HFFc6 (cell line): ENCODE data around the gene SNX14. TPM values are rescaled to one million over a fixed set of nuclear protein-coding genes. Genes with fewer than 3 reads are reported as not detected.

ENCODE experiments used
- DNase-seq: peaks from one replicate; pipeline ENCODE4 v3.0.0-alpha.2; 2018
- H3K27ac Mint-ChIP-seq: 2 replicates; pipeline ENCODE4 v1.8.0; 2020; ENCODE audit warnings: mild to moderate bottlenecking, mixed read lengths
- H3K27me3 Mint-ChIP-seq: 2 replicates; pipeline ENCODE4 v1.8.0; 2021; ENCODE audit warnings: mild to moderate bottlenecking, moderate library complexity, mixed read lengths; ENCODE audit not compliant: insufficient read depth
- H3K36me3 Mint-ChIP-seq: 2 replicates; pipeline ENCODE4 v1.8.0; 2021; ENCODE audit warnings: low read depth, mixed read lengths
- H3K4me1 Mint-ChIP-seq: 2 replicates; pipeline ENCODE4 v1.8.0; 2020; ENCODE audit warnings: low read depth, mixed read lengths
- H3K4me3 Mint-ChIP-seq: 2 replicates; pipeline ENCODE4 v1.8.0; 2020; ENCODE audit warnings: mild to moderate bottlenecking, moderate library complexity, mixed read lengths
- H3K9me3 Mint-ChIP-seq: 2 replicates; pipeline ENCODE4 v1.8.0; 2020; ENCODE audit warnings: mild to moderate bottlenecking, mixed read lengths
- total RNA-seq, 6 experiments: library from RNA; stranded (reverse); fragmentation: NEBNext Ultra II Directional; extraction: Animal tissue kit (Norgen Biotek cat#: 25700); gene quantifications; 2 replicates in 1 of 6; 3 replicates in 5 of 6; pipeline ENCODE4 v1.2.3, GENCODE V29; 2021
- TF ChIP-seq, protein P1 (sequence below): fragments of 200-600 bp; sonication (generic); IDR thresholded peaks from 2 replicates; pipeline ENCODE4 v1.5.0; 2021; ENCODE audit warnings: antibody characterized with exemption, mild to moderate bottlenecking

SNX14 gene
- total RNA-seq, 6 experiments from 2014 or later: 60.9 to 69.3 (median 65.3) TPM

DNA sequence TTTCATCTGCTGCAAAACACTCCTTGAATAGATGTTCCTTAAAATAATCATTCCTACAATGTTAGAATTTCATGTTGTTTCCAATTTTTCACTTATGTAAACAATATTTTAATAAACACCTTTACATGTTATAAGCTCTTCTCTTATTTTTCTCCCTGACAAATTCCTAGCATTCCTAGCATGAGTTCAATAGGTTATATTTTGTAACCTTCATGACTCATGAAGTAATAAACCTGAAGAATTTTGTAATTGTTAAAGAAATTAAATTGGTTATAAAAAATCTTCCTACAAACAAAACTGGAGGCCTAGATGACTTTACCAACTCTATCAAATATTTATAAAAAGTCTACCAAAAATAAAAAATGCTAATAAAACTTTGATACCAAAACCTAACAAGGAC is 77.5 kb downstream of the SNX14 start:
- Mint-ChIP-seq H3K36me3 (peaks cover 13% of the 10 kb centered on the region), H3K27me3 (no peaks in the 10 kb centered on the region), H3K4me1 (peaks cover 11% of the 10 kb centered on the region), H3K9me3 (no peaks in the 10 kb centered on the region), H3K4me3 (no peak overlapping the region), H3K27ac (peak overlapping the region; percentile 36; the same call in 1 of the 2 replicates)
- DNase-seq: no peak
- TF ChIP-seq, protein P1, sequence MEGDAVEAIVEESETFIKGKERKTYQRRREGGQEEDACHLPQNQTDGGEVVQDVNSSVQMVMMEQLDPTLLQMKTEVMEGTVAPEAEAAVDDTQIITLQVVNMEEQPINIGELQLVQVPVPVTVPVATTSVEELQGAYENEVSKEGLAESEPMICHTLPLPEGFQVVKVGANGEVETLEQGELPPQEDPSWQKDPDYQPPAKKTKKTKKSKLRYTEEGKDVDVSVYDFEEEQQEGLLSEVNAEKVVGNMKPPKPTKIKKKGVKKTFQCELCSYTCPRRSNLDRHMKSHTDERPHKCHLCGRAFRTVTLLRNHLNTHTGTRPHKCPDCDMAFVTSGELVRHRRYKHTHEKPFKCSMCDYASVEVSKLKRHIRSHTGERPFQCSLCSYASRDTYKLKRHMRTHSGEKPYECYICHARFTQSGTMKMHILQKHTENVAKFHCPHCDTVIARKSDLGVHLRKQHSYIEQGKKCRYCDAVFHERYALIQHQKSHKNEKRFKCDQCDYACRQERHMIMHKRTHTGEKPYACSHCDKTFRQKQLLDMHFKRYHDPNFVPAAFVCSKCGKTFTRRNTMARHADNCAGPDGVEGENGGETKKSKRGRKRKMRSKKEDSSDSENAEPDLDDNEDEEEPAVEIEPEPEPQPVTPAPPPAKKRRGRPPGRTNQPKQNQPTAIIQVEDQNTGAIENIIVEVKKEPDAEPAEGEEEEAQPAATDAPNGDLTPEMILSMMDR: no peak

GRCh38 chr6:85506441-85507093 is 87.1 kb downstream of the SNX14 start:
- Mint-ChIP-seq H3K36me3 (peaks cover 28% of the 10 kb centered on the region), H3K9me3 (no peaks in the 10 kb centered on the region), H3K27ac (no peak overlapping the region), H3K27me3 (no peaks in the 10 kb centered on the region; the same call in 1 of the 2 replicates), H3K4me3 (no peak overlapping the region), H3K4me1 (peaks cover 8% of the 10 kb centered on the region)
- TF ChIP-seq, protein P1: no peak
- DNase-seq: no peak

DNA sequence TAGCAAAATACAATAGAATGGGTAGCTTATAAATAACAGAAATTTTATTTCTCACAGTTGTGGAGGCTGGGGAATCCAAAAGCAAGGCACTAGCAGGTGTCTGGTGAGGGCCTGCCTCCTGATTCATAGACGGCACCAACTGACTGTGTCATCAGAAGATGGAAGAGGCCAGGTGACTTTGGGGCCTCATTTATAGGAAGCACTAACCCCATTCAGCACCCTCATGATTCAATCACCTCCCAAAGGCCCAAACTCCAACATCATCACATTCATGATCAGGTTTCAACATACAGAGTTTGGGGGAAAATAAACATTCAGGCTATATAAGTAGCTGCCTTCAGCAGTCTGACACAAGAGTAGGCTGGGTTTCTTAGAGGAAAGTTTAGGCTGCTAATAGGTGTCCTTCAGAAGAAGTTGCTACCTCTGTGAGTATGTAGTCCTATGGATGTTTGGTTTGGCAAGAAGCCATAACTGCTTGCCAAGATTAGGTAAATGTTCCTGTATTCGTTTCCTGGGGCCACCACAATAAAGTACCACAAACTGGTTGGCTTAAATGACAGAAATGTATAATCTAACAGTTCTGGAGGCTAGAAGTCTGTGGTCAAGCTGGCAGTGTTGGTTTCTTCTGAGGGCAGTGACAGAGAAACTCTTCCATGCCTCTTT is 94.9 kb downstream of the SNX14 start:
- TF ChIP-seq, protein P1: no peak
- H3K27me3 Mint-ChIP-seq: peaks cover 5% of the 10 kb centered on the region
- peaks cover 39% of the 10 kb centered on the region for H3K4me1 Mint-ChIP-seq
- no peak for DNase-seq
- peaks cover 19% of the 10 kb centered on the region for H3K9me3 Mint-ChIP-seq
- H3K27ac Mint-ChIP-seq: peak overlapping the region; percentile 3; the same call in 1 of the 2 replicates
- peaks cover 60% of the 10 kb centered on the region for H3K36me3 Mint-ChIP-seq
- no peak overlapping the region for H3K4me3 Mint-ChIP-seq

DNA sequence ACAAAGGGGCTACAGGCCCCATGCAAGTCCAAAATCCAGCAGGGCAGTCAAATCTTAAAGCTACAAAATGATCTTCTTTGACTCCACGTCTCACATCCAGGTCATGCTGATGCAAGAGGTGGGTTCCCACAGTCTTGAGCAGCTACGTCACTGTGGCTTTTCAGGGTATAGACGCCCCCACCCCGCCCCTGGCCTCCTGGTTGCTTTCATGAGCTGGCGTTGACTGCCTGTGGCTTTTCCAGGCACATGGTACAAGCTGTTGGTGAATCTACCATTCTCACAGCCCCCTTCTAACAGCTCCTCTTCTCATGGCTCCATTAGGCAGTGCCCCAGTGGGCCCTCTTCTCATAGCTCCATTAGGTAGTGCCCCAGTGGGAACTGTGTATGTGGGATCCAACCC is 96.8 kb downstream of the SNX14 start:
- Mint-ChIP-seq H3K36me3 (peaks cover 70% of the 10 kb centered on the region), H3K9me3 (peaks cover 19% of the 10 kb centered on the region), H3K4me1 (peaks cover 41% of the 10 kb centered on the region), H3K4me3 (no peak overlapping the region), H3K27me3 (peaks cover 5% of the 10 kb centered on the region), H3K27ac (peak overlapping the region; percentile 18; the same call in 1 of the 2 replicates)
- DNase-seq: no peak
- TF ChIP-seq, protein P1: no peak

- H3K4me3 Mint-ChIP-seq: no peak overlapping the region
- H3K36me3 Mint-ChIP-seq: peaks cover 78% of the 10 kb centered on the region
- no peak for DNase-seq
- TF ChIP-seq, protein P1: no peak
- peaks cover 46% of the 10 kb centered on the region for H3K4me1 Mint-ChIP-seq
- H3K9me3 Mint-ChIP-seq: peaks cover 19% of the 10 kb centered on the region
- peak overlapping the region; percentile 18; the same call in 1 of the 2 replicates for H3K27ac Mint-ChIP-seq
- H3K27me3 Mint-ChIP-seq: peaks cover 5% of the 10 kb centered on the region
Observed at GRCh38 chr6:85496009-85496579, 97.6 kb downstream of the SNX14 start.
